ENCODE results near the gene ADGRE3. TPM values are rescaled to one million over a fixed set of nuclear protein-coding genes. Genes with fewer than 3 reads are reported as not detected.
A peak's percentile ranks its signal among the peaks of the same experiment; 100 is the strongest.

ADGRE3 gene
- total RNA-seq, 1 donor from 2014 or later = not detected

DNA sequence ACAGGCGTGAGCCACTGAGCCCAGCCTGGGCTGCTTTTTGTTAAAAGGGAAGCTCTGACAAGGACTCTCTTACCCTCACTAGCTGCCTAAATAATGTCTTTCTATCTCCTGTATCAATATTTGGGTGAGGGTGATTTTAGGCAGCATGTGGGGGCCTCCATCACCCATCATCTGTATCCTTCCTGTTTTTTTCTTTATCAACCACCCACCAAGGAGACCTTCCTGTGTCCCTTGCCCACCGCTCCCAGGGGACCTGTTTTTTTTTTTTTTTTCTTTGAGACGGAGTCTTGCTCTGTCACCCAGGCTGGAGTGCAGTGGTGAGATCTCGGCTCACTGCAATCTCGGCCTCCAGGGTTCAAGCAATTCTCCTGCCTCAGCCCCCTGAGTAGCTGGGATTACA lies 97.4 kb downstream of the ADGRE3 start:
- Mint-ChIP-seq H3K4me3 (ENCODE audit: low read depth) (no peak overlapping the region), H3K27ac (peak overlapping the region; percentile 28), H3K27me3 (ENCODE audit: low read depth) (no peaks in the 10 kb centered on the region), H3K9me3 (no peaks in the 10 kb centered on the region), H3K36me3 (ENCODE audit: low read depth) (no peaks in the 10 kb centered on the region), H3K4me1 (ENCODE audit: low read depth) (peaks cover 14% of the 10 kb centered on the region)
- DNase-seq (ENCODE audit: low spot score) = no peak
- intact Hi-C loops (cut with micrococcal nuclease) = no loop called here

DNA sequence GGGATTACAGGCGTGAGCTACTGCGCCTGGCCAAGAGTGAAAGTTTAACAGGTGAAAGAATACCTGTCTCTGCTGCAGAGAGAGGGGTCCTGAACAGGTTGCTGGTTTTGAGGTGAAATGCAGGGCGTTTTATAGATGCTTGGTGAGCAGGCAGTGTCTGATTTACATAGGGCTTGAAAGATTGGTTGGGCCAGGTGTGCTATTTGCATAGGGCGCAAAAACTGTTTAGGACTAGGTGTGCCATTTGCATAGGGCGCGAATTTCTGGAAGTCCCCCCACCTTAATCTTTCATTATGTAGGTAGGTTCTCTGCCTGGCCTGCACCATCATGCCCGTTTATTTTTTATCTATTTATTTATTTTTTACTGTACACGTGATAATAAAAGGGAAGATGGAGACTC lies 98.3 kb downstream of the ADGRE3 start:
- Mint-ChIP-seq H3K36me3 (ENCODE audit: low read depth) (no peaks in the 10 kb centered on the region), H3K9me3 (no peaks in the 10 kb centered on the region), H3K27ac (no peak overlapping the region), H3K4me1 (ENCODE audit: low read depth) (peaks cover 16% of the 10 kb centered on the region), H3K4me3 (ENCODE audit: low read depth) (no peak overlapping the region), H3K27me3 (ENCODE audit: low read depth) (no peaks in the 10 kb centered on the region)
- intact Hi-C loops (cut with micrococcal nuclease) = no loop called here
- DNase-seq (ENCODE audit: low spot score) = no peak

DNA sequence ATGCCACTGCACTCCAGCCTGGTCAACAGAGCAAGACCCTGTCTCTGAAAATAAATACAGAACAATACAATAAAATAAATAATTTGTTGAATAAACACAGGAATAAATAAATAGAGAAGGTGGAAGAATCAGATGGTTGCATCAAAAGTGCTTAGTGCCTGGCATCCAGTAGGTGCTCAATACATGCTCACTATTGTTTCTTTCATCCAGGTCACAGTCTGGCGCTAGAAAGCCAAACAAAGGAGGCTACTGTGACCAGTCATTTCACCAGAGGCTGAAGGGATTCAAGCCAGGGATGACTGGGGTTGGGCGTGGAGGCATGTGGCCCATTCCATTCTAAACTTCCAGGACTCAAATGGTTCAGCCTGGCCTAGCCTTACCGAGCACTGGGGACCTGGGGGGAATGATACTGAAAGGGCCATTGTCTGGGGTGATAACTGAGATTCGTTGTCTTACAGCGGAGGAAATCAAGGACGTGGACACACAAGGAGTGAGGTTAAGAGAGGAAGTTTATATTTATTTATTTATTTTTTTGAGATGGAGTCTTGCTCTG lies 99.1 kb downstream of the ADGRE3 start:
- H3K9me3 Mint-ChIP-seq = no peaks in the 10 kb centered on the region
- intact Hi-C loops (cut with micrococcal nuclease) = loop anchor here (2.0 kb wide), 1 partner anchor 313 kb away; no protein-coding TSS in a partner anchor
- peaks cover 21% of the 10 kb centered on the region for H3K4me1 Mint-ChIP-seq (ENCODE audit: low read depth)
- no peak overlapping the region for H3K4me3 Mint-ChIP-seq (ENCODE audit: low read depth)
- no peaks in the 10 kb centered on the region for H3K27me3 Mint-ChIP-seq (ENCODE audit: low read depth)
- H3K36me3 Mint-ChIP-seq (ENCODE audit: low read depth) = no peaks in the 10 kb centered on the region
- no peak for DNase-seq (ENCODE audit: low spot score)
- H3K27ac Mint-ChIP-seq = no peak overlapping the region

DNA sequence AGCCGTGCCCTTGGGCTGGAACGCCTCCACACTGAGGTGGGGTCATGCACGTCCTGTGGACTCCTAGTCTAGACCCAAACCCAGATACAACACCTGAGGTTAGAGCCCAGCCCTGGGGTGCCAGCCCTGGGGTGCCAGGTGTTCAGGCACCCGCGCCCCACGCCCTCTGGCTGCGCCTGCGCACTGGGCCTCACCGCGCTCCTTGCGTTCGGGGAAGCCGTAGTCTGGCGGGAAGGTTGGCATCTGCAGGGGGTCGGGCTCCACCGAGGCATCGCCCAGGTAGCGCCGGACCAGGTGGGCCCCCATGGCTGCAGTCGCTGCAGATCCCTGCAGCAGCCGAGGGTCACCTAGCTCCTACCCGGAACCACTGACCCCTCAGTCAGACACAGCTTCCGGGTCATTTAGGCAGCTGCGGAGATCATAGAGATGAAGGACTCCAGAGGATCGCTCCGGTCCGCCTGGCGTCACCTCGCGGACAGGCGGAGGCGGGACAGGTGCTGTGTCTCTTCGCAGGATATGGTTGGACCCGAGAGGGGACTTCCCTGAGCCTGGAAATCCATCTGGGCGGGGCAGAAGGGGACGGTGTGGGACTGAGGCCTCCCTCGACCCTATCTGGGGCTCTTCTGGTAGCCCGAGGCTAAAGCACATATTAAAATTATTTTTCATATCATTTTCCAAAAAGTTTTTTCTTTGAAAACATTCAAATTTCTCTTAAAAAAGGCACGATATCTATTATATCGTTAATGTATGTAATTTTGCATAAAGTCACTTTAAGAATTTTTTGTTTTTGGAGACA lies 102.8 kb downstream of the ADGRE3 start, which contains the start of gene NDUFB7:
TSS of gene NDUFB7 (minus strand) at position 372 of the 796 bp plus-strand sequence. CDS start at position 306, 66 bp downstream.
- no peaks in the 10 kb centered on the region for H3K27me3 Mint-ChIP-seq (ENCODE audit: low read depth)
- H3K36me3 Mint-ChIP-seq (ENCODE audit: low read depth) = peaks cover 14% of the 10 kb centered on the region
- H3K4me3 Mint-ChIP-seq (ENCODE audit: low read depth) = peak within 1 kb of the TSS; percentile 97
- peaks cover 21% of the 10 kb centered on the region for H3K4me1 Mint-ChIP-seq (ENCODE audit: low read depth)
- intact Hi-C loops (cut with micrococcal nuclease) = no loop called here
- peak within 1 kb of the TSS; percentile 76 for H3K27ac Mint-ChIP-seq
- no peaks in the 10 kb centered on the region for H3K9me3 Mint-ChIP-seq
- DNase-seq (ENCODE audit: low spot score) = peak; percentile 88

DNA sequence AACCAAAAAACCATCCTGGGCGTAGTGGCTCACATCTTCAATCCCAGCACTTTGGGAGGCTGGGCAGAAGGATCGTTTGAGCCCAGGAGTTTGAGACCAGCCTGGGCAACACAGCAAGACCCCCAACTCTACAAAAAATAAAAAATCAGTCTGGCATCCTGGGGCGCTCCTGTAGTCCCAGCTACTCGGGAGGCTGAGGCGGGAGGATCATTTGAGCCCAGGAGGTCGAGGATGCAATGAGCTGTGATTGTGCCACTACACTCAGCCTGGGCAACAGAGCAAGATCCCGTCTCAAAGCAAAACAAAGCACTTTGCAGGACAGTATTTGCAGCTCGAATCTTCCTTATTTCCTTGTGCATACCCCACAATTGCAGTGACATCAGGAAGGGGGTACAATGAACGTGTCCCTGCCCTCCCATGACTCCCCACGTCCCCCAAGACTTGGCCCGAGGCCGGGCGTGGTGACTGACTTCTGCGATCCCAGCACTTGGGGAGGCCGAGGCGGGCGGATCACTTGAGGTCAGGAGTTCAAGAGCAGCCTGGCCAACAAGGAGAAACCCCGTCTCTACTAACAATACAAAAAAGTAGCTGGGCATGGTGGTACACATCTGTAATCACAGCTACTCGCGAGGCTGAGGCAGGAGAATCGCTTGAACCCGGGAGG lies 103.6 kb downstream of the ADGRE3 start:
- H3K36me3 Mint-ChIP-seq (ENCODE audit: low read depth) = peaks cover 16% of the 10 kb centered on the region
- H3K27ac Mint-ChIP-seq = no peak overlapping the region
- no peaks in the 10 kb centered on the region for H3K27me3 Mint-ChIP-seq (ENCODE audit: low read depth)
- intact Hi-C loops (cut with micrococcal nuclease) = no loop called here
- H3K4me3 Mint-ChIP-seq (ENCODE audit: low read depth) = peak overlapping the region; percentile 97
- H3K4me1 Mint-ChIP-seq (ENCODE audit: low read depth) = peaks cover 21% of the 10 kb centered on the region
- no peak for DNase-seq (ENCODE audit: low spot score)
- no peaks in the 10 kb centered on the region for H3K9me3 Mint-ChIP-seq

Other genes with a start within 250 kb of the ADGRE3 start
- 171 and 172 TPM in 2 replicates for gene PKN1, start 241.5 kb downstream of the ADGRE3 start, total RNA-seq
- 1.1 and 1.6 TPM in 2 replicates for gene PTGER1, start 199.5 kb downstream of the ADGRE3 start, total RNA-seq
- 39.2 and 40.1 TPM in 2 replicates for gene GIPC1, start 178.7 kb downstream of the ADGRE3 start, total RNA-seq
- 113 TPM in 2 replicates for gene DNAJB1, start 156.4 kb downstream of the ADGRE3 start, total RNA-seq
- gene TECR, start 145.2 kb downstream of the ADGRE3 start, total RNA-seq = 128 and 134 TPM in 2 replicates
- 129 and 136 TPM in 2 replicates for gene NDUFB7, start 102.8 kb downstream of the ADGRE3 start, total RNA-seq
- 0.14 TPM in 1 of 2 replicates, not detected in the other for gene CLEC17A, start 91.8 kb downstream of the ADGRE3 start, total RNA-seq
- 13.0 and 13.8 TPM in 2 replicates for gene ZNF333, start 15.2 kb upstream of the ADGRE3 start, total RNA-seq
- gene ADGRE2, start 103.7 kb upstream of the ADGRE3 start, total RNA-seq = 2.7 and 3.6 TPM in 2 replicates
- not detected in 2 replicates for gene OR7A5, start 160.3 kb upstream of the ADGRE3 start, total RNA-seq
- gene OR7C1, start 160.3 kb upstream of the ADGRE3 start, total RNA-seq = not detected in 2 replicates
- not detected in 2 replicates for gene OR7A10, start 174.1 kb upstream of the ADGRE3 start, total RNA-seq
- gene OR7A17, start 211.3 kb upstream of the ADGRE3 start, total RNA-seq = not detected in 2 replicates